Activated T-helper 1 cell treated with Interleukin-2 at 50 U/mL for 16 hours (primary cell): ENCODE measurements around the gene RPL4.
"Not testable (repeated sequence)": the region's sequence is repeated elsewhere in the genome, so short reads cannot be mapped to it uniquely, and the experiment has no call there.

Experiments
- DNase-seq: peaks from one replicate; pipeline ENCODE4 v3.0.0-alpha.2; 2020; ENCODE audit warnings: low read depth

Gene RPL4

GRCh38 chr15:66504563-66505429 is at the start of gene RPL4, which contains the start of gene ZWILCH:
Gene RPL4, minus strand, starts transcription at chr15:66504855. Its CDS starts 65 bp downstream, at chr15:66504790.
Gene ZWILCH, plus strand, starts transcription at chr15:66505326. Its CDS starts 13 bp downstream, at chr15:66505339.
- peak; percentile 72 for DNase-seq

- DNase-seq = no peak
Measured at GRCh38 chr15:66545255-66545654, 40.6 kb upstream of the RPL4 start.

GRCh38 chr15:66542896-66543295 is 38.2 kb upstream of the RPL4 start:
- no peak for DNase-seq

- no peak for DNase-seq
Measured at GRCh38 chr15:66535056-66535455, 30.4 kb upstream of the RPL4 start.

GRCh38 chr15:66524838-66525237 is 20.2 kb upstream of the RPL4 start:
- no peak for DNase-seq

GRCh38 chr15:66523926-66524325 is 19.3 kb upstream of the RPL4 start:
- no peak for DNase-seq

- no peak for DNase-seq
Measured at GRCh38 chr15:66515901-66516322, 11.3 kb upstream of the RPL4 start.

- no peak for DNase-seq
Measured at GRCh38 chr15:66514586-66514985, 9.9 kb upstream of the RPL4 start.

GRCh38 chr15:66508293-66508883 is 3.7 kb upstream of the RPL4 start:
- DNase-seq = no peak

- no peak for DNase-seq
Measured at GRCh38 chr15:66505818-66506217, 1.2 kb upstream of the RPL4 start.

- no peak for DNase-seq
Measured at GRCh38 chr15:66505430-66505811, 766 bp upstream of the RPL4 start.

- no peak for DNase-seq
Measured at GRCh38 chr15:66503780-66504562, 684 bp downstream of the RPL4 start.

- DNase-seq = not testable (repeated sequence)
Measured at GRCh38 chr15:66503041-66503648, 1.5 kb downstream of the RPL4 start.

- no peak for DNase-seq
Measured at GRCh38 chr15:66502491-66502890, 2.2 kb downstream of the RPL4 start.

GRCh38 chr15:66500346-66500745 is 4.3 kb downstream of the RPL4 start:
- DNase-seq = not testable (repeated sequence)

- DNase-seq = no peak
Measured at GRCh38 chr15:66498501-66499386, 5.9 kb downstream of the RPL4 start.

GRCh38 chr15:66497502-66498455 is 6.9 kb downstream of the RPL4 start, which contains the start of gene SNAPC5:
Gene SNAPC5, minus strand, starts transcription at chr15:66497762. Its CDS starts 31 bp downstream, at chr15:66497731.
- DNase-seq = peak; percentile 97

- DNase-seq = no peak
Measured at GRCh38 chr15:66496951-66497501, 7.6 kb downstream of the RPL4 start.

- no peak for DNase-seq
Measured at GRCh38 chr15:66494262-66494661, 10.4 kb downstream of the RPL4 start.
